ENCODE data around the gene PPIF.

DNA sequence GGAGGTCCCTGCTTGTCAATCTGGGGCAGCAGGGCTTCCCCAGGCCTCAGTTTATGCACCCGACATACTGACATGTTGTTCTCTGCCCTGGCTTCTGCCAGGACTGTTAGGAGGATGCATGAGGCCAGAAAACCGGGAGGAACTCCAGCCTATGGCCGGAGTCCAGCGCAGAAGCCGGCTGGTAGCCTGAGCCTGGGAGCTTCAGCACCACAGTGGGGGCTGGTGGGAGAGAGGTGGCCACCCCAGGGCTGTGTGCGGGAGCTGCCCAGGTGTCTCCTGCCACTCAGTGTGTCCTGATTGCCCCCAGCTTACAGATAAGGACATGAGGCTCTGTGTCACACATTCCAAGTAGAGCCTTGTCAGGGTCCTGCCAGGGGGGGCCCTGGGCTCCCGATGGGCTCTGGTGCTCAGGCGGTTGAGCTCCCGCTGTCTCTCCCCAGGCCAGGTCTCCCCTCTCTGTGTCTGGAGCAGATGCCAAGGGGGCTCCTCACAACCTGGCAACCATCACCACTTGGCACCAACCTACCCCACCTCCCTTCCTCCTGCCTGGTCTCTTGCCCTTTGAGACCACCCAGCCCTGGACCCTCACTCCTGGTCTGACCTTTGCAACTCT, 32.3 kb downstream of the PPIF start:
- TF ChIP-seq CTCF (IDR thresholded peaks at IDR 0.05): no peak
- TF ChIP-seq POLR2A (IDR thresholded peaks at IDR 0.05): no peak

Data from esophagus squamous epithelium (tissue), 4 donors.